BLaER1 treated with 17β-estradiol and CSF1 and Interleukin-3, amounts not matched to agents 10 nM and 100 nM (cell line): ENCODE results near the gene PSTPIP1.

Experiments
- H3K27ac ChIP-seq, 11 experiments: shearing (Covaris generic); formaldehyde crosslinking; 2 replicates each; pipeline ENCODE4 v1.8.1; 2022
- H3K27me3 ChIP-seq, 11 experiments: shearing (Covaris generic); formaldehyde crosslinking; 2 replicates each; pipeline ENCODE4 v1.8.1; 2022
- H3K36me3 ChIP-seq, 11 experiments: shearing (Covaris generic); formaldehyde crosslinking; 2 replicates each; pipeline ENCODE4 v1.8.1; 2022
- H3K4me1 ChIP-seq, 10 experiments: shearing (Covaris generic); formaldehyde crosslinking; 2 replicates each; pipeline ENCODE4 v1.8.1; 2022
- H3K4me2 ChIP-seq, 11 experiments: shearing (Covaris generic); formaldehyde crosslinking; 2 replicates each; pipeline ENCODE4 v1.8.1; 2022
- H3K4me3 ChIP-seq, 10 experiments: shearing (Covaris generic); formaldehyde crosslinking; 2 replicates each; pipeline ENCODE4 v1.8.1; 2022
- H3K9ac ChIP-seq, 11 experiments: shearing (Covaris generic); formaldehyde crosslinking; 2 replicates each; pipeline ENCODE4 v1.8.1; 2022
- H3K9me3 ChIP-seq, 11 experiments: shearing (Covaris generic); formaldehyde crosslinking; replicated peaks in 1 of 11; 2 replicates each; pipeline ENCODE4 v1.8.1; 2022
- H4K20me1 ChIP-seq, 11 experiments: shearing (Covaris generic); formaldehyde crosslinking; 2 replicates each; pipeline ENCODE4 v1.8.1; 2022
- Cebpa-rat ChIP-seq, 11 experiments: shearing (Covaris generic); IDR thresholded peaks; 2 replicates each; pipeline ENCODE4 v1.8.1; 2022

Gene PSTPIP1

GRCh38 chr15:77025083-77025901 is 30.4 kb downstream of the PSTPIP1 start:
- Histone ChIP-seq H3K9ac (peak overlapping the region in 7 of 11 experiments; percentile 14 to 69 (median 39); a peak in 8 of 22 replicates), H3K27ac (peak overlapping the region in 6 of 11 experiments; percentile 16 to 74 (median 34); a peak in 5 of 22 replicates), H3K27me3 (no peaks in the 10 kb centered on the region), H3K9me3 (no peaks in the 10 kb centered on the region), H3K4me2 (peak overlapping the region in 4 of 11 experiments; percentile 7 to 75 (median 33); a peak in 3 of 22 replicates), H3K4me3 (no peak overlapping the region), H4K20me1 (peaks cover 0 to 100% (median 68%) of the 10 kb centered on the region in 11 experiments; a peak in 18 of 22 replicates), H3K4me1 (peaks cover 63 to 95% (median 93%) of the 10 kb centered on the region in 10 experiments), H3K36me3 (peaks cover 0 to 97% (median 95%) of the 10 kb centered on the region in 11 experiments; a peak in 18 of 22 replicates)
- TF ChIP-seq Cebpa-rat (IDR thresholded peaks at IDR 0.05): no peak

GRCh38 chr15:77025941-77026411 is 31.1 kb downstream of the PSTPIP1 start:
- peaks cover 63 to 95% (median 93%) of the 10 kb centered on the region in 10 experiments for H3K4me1 ChIP-seq
- peak overlapping the region in 10 of 11 experiments; percentile 7 to 75 (median 44); a peak in 10 of 22 replicates for H3K4me2 ChIP-seq
- no peaks in the 10 kb centered on the region for H3K9me3 ChIP-seq
- H4K20me1 ChIP-seq: peaks cover 0 to 100% (median 75%) of the 10 kb centered on the region in 11 experiments; a peak in 18 of 22 replicates
- TF ChIP-seq Cebpa-rat (IDR thresholded peaks at IDR 0.05): no peak
- H3K4me3 ChIP-seq: no peak overlapping the region
- H3K27me3 ChIP-seq: no peaks in the 10 kb centered on the region
- peak overlapping the region in 7 of 11 experiments; percentile 16 to 74 (median 32); a peak in 11 of 22 replicates for H3K27ac ChIP-seq
- peaks cover 0 to 97% (median 95%) of the 10 kb centered on the region in 11 experiments; a peak in 18 of 22 replicates for H3K36me3 ChIP-seq
- peak overlapping the region; percentile 3 to 69 (median 28); a peak in 12 of 22 replicates for H3K9ac ChIP-seq

GRCh38 chr15:77026501-77027110 is 31.7 kb downstream of the PSTPIP1 start:
- Histone ChIP-seq H3K9me3 (no peaks in the 10 kb centered on the region), H3K27me3 (no peaks in the 10 kb centered on the region), H3K9ac (peak overlapping the region; percentile 3 to 69 (median 39); a peak in 11 of 22 replicates), H3K36me3 (peaks cover 0 to 97% (median 94%) of the 10 kb centered on the region in 11 experiments; a peak in 18 of 22 replicates), H3K4me2 (peak overlapping the region in 10 of 11 experiments; percentile 6 to 75 (median 44); a peak in 17 of 22 replicates), H4K20me1 (peaks cover 0 to 100% (median 79%) of the 10 kb centered on the region in 11 experiments; a peak in 20 of 22 replicates), H3K27ac (peak overlapping the region in 8 of 11 experiments; percentile 9 to 74 (median 34); a peak in 9 of 22 replicates), H3K4me1 (peaks cover 63 to 95% (median 93%) of the 10 kb centered on the region in 10 experiments), H3K4me3 (no peak overlapping the region)
- no peak for TF ChIP-seq Cebpa-rat (IDR thresholded peaks at IDR 0.05)

GRCh38 chr15:77027111-77027696 is 32.3 kb downstream of the PSTPIP1 start:
- Histone ChIP-seq H3K36me3 (peaks cover 0 to 97% (median 94%) of the 10 kb centered on the region in 11 experiments; a peak in 18 of 22 replicates), H3K4me2 (peak overlapping the region; percentile 6 to 75 (median 44); a peak in 18 of 22 replicates)

GRCh38 chr15:77027697-77028450 is 32.9 kb downstream of the PSTPIP1 start:
- peak overlapping the region in 10 of 11 experiments; percentile 30 to 87 (median 62); a peak in 13 of 22 replicates for H3K4me2 ChIP-seq
- no peaks in the 10 kb centered on the region for H3K9me3 ChIP-seq
- H4K20me1 ChIP-seq: peaks cover 0 to 100% (median 83%) of the 10 kb centered on the region in 11 experiments; a peak in 20 of 22 replicates
- H3K27me3 ChIP-seq: no peaks in the 10 kb centered on the region
- peak overlapping the region in 6 of 11 experiments; percentile 3 to 69 (median 44); a peak in 10 of 22 replicates for H3K9ac ChIP-seq
- no peak overlapping the region for H3K4me3 ChIP-seq
- peaks cover 0 to 97% (median 95%) of the 10 kb centered on the region in 11 experiments; a peak in 18 of 22 replicates for H3K36me3 ChIP-seq
- H3K27ac ChIP-seq: peak overlapping the region in 5 of 11 experiments; percentile 10 to 74 (median 35); a peak in 8 of 22 replicates
- H3K4me1 ChIP-seq: peaks cover 63 to 95% (median 87%) of the 10 kb centered on the region in 10 experiments
- TF ChIP-seq Cebpa-rat (IDR thresholded peaks at IDR 0.05): no peak

More at GRCh38 chr15:77027111-77027696, 32.3 kb downstream of the PSTPIP1 start:
- Histone ChIP-seq H3K27me3 (no peaks in the 10 kb centered on the region), H4K20me1 (peaks cover 0 to 100% (median 80%) of the 10 kb centered on the region in 11 experiments; a peak in 20 of 22 replicates), H3K4me1 (peaks cover 63 to 95% (median 92%) of the 10 kb centered on the region in 10 experiments), H3K9ac (peak overlapping the region in 8 of 11 experiments; percentile 3 to 69 (median 41); a peak in 12 of 22 replicates), H3K27ac (peak overlapping the region in 6 of 11 experiments; percentile 21 to 74 (median 30); a peak in 9 of 22 replicates), H3K9me3 (no peaks in the 10 kb centered on the region), H3K4me3 (no peak overlapping the region)
- TF ChIP-seq Cebpa-rat (IDR thresholded peaks at IDR 0.05): no peak

- TF ChIP-seq Cebpa-rat (IDR thresholded peaks at IDR 0.05): no peak
- Histone ChIP-seq H3K4me2 (peak overlapping the region; percentile 5 to 87 (median 75); a peak in 20 of 22 replicates), H4K20me1 (peaks cover 0 to 100% (median 88%) of the 10 kb centered on the region in 11 experiments; a peak in 20 of 22 replicates), H3K4me1 (peaks cover 66 to 89% (median 82%) of the 10 kb centered on the region in 10 experiments), H3K27me3 (no peaks in the 10 kb centered on the region), H3K9ac (peak overlapping the region in 10 of 11 experiments; percentile 4 to 70 (median 47); a peak in 11 of 22 replicates), H3K4me3 (no peak overlapping the region), H3K36me3 (peaks cover 0 to 97% (median 95%) of the 10 kb centered on the region in 11 experiments; a peak in 18 of 22 replicates), H3K27ac (peak overlapping the region in 8 of 11 experiments; percentile 5 to 74 (median 58); a peak in 9 of 22 replicates), H3K9me3 (no peaks in the 10 kb centered on the region)
These were observed 33.7 kb downstream of the PSTPIP1 start for GRCh38 chr15:77028451-77029165.
